Measurements from ENCODE around the gene NADSYN1.

NADSYN1 gene

GRCh38 chr11:71451596-71452198 is 1.3 kb upstream of the NADSYN1 start:
- no peak for DNase-seq

- no peak for DNase-seq
Observed at GRCh38 chr11:71452199-71453036, 585 bp upstream of the NADSYN1 start.

- no peak for DNase-seq
Observed at GRCh38 chr11:71453918-71454304, 908 bp downstream of the NADSYN1 start.

GRCh38 chr11:71454470-71455113 is 1.6 kb downstream of the NADSYN1 start:
- no peak for DNase-seq

GRCh38 chr11:71456294-71456693 is 3.3 kb downstream of the NADSYN1 start:
- DNase-seq: no peak

GRCh38 chr11:71456831-71457230 is 3.8 kb downstream of the NADSYN1 start:
- DNase-seq: no peak

GRCh38 chr11:71458146-71459070 is 5.4 kb downstream of the NADSYN1 start:
- peak; percentile 17 for DNase-seq

- DNase-seq: peak; percentile 9
Observed at GRCh38 chr11:71459076-71459766, 6.2 kb downstream of the NADSYN1 start.

- peak; percentile 19 for DNase-seq
Observed at GRCh38 chr11:71459767-71460320, 6.8 kb downstream of the NADSYN1 start.

- peak; percentile 12 for DNase-seq
Observed at GRCh38 chr11:71461696-71462095, 8.7 kb downstream of the NADSYN1 start.

GRCh38 chr11:71462726-71463125 is 9.7 kb downstream of the NADSYN1 start:
- DNase-seq: no peak

GRCh38 chr11:71463331-71464211 is 10.6 kb downstream of the NADSYN1 start:
- DNase-seq: no peak

GRCh38 chr11:71465054-71465453 is 12.1 kb downstream of the NADSYN1 start:
- no peak for DNase-seq

- DNase-seq: no peak
Observed at GRCh38 chr11:71466358-71466757, 13.4 kb downstream of the NADSYN1 start.

GRCh38 chr11:71467164-71467563 is 14.2 kb downstream of the NADSYN1 start:
- DNase-seq: no peak

GRCh38 chr11:71470946-71471345 is 17.9 kb downstream of the NADSYN1 start:
- DNase-seq: no peak

GRCh38 chr11:71472357-71472885 is 19.4 kb downstream of the NADSYN1 start:
- DNase-seq: no peak

- DNase-seq: no peak
Observed at GRCh38 chr11:71472941-71473792, 20.2 kb downstream of the NADSYN1 start.

- no peak for DNase-seq
Observed at GRCh38 chr11:71473793-71474080, 20.7 kb downstream of the NADSYN1 start.

Data from left hindlimb (tissue), 1 donor.